HL-60 (cell line): ENCODE measurements around the gene IGFBP7.

Source experiments
- DNase-seq, 2 experiments: peaks; one replicate each; pipeline ENCODE4 v3.0.0-alpha.2; 2010 to 2020; ENCODE audit warnings: low read depth in 1 of 2, low spot score in 1 of 2
- H3K27ac ChIP-seq: fragments of 250-450 bp; sonication (Bioruptor Pico); replicated peaks from 2 replicates; pipeline ENCODE4 v1.5.1; 2020; ENCODE audit warnings: mild to moderate bottlenecking, moderate library complexity
- H3K27me3 ChIP-seq: fragments of 250-450 bp; sonication (Bioruptor Pico); 2 replicates; pipeline ENCODE4 v1.5.1; 2021; ENCODE audit warnings: mild to moderate bottlenecking, moderate library complexity; ENCODE audit not compliant: insufficient read depth, poor library complexity, severe bottlenecking
- H3K4me3 ChIP-seq: replicated peaks from 2 replicates; pipeline ENCODE4 v1.5.1; 2011; ENCODE audit warnings: mild to moderate bottlenecking, control low read depth, low read length; ENCODE audit not compliant: insufficient read depth
- CTCF ChIP-seq: IDR thresholded peaks from one replicate; pipeline ENCODE4 v1.5.1; 2011; ENCODE audit warnings: low read length, control low read depth, inconsistent platforms; ENCODE audit not compliant: insufficient read depth
- GABPA ChIP-seq: IDR thresholded peaks from 2 replicates; pipeline ENCODE4 v1.6.1; 2012; ENCODE audit warnings: low read depth
- POLR2AphosphoS5 ChIP-seq: IDR thresholded peaks from 2 replicates; pipeline ENCODE4 v1.6.1; 2012; ENCODE audit warnings: low read depth
- REST ChIP-seq: IDR thresholded peaks from 2 replicates; pipeline ENCODE4 v1.6.1; 2012; ENCODE audit warnings: low read depth; ENCODE audit not compliant: insufficient replicate concordance
- SPI1 ChIP-seq: IDR thresholded peaks from 2 replicates; pipeline ENCODE4 v1.6.1; 2012; ENCODE audit warnings: low read depth, mild to moderate bottlenecking, borderline replicate concordance

Gene IGFBP7

GRCh38 chr4:57089549-57089948, 20.6 kb downstream of the IGFBP7 start:
- Histone ChIP-seq H3K27me3 (no peaks in the 10 kb centered on the region), H3K4me3 (no peak overlapping the region), H3K27ac (peak overlapping the region; percentile 12; the same call in 1 of the 2 replicates)
- no peak for TF ChIP-seq CTCF
- TF ChIP-seq REST: no peak
- TF ChIP-seq GABPA: no peak
- no peak for TF ChIP-seq SPI1
- no peak for TF ChIP-seq POLR2AphosphoS5
- DNase-seq: no peak

DNA sequence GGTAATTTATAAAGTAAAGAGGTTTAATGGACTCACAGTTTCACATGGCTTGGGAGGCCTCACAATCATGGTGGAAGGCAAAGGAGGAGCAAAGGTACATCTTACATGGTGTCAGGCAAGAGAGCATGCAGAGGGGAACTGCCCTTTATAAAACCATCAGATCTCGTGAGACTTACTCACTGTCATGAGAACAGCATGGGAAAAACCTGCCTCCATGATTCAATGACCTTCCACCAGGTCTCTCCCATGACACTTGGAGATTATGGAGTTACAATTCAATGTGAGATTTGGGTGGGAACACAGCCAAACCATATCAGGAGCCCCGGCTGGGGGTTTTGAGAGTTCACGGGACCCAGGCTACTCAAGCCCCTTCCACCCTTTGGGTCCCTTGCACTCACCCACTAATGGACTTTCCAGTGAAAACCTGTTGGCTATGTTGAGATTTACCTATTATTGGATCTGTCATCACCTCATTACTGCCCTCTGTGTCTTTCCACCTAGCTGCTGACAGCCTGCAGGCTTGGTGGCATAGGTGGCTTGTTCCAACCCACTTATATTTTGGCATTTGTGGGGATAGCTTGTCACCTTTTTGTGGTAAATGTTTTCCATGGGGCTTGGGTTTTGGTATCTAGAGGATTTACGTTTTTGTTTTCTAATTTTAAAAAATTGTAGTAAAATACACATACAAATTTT, 24.0 kb downstream of the IGFBP7 start:
- no peak overlapping the region for H3K27ac ChIP-seq
- no peak overlapping the region for H3K4me3 ChIP-seq
- DNase-seq: no peak
- no peaks in the 10 kb centered on the region for H3K27me3 ChIP-seq
- TF ChIP-seq CTCF: no peak
- no peak for TF ChIP-seq POLR2AphosphoS5
- TF ChIP-seq GABPA: no peak
- no peak for TF ChIP-seq REST
- no peak for TF ChIP-seq SPI1

GRCh38 chr4:57085278-57085677, 24.9 kb downstream of the IGFBP7 start:
- Histone ChIP-seq H3K27me3 (no peaks in the 10 kb centered on the region), H3K27ac (no peak overlapping the region), H3K4me3 (no peak overlapping the region)
- no peak for DNase-seq
- no peak for TF ChIP-seq REST
- no peak for TF ChIP-seq POLR2AphosphoS5
- TF ChIP-seq SPI1: no peak
- no peak for TF ChIP-seq GABPA
- TF ChIP-seq CTCF: no peak
